Tibial nerve (tissue), 4 donors: ENCODE results near the gene SLC16A11.

ENCODE experiments used
- CTCF ChIP-seq, 5 experiments: fragments of 200-600 bp in 3 of 5; fragments of 450-650 bp in 2 of 5; sonication (generic) in 3 of 5; IDR thresholded peaks; one replicate each; pipeline ENCODE4 v1.5.1; 2016 to 2019; ENCODE audit warnings: antibody characterized with exemption in 5 of 5, mild to moderate bottlenecking in 3 of 5, moderate library complexity in 2 of 5
- EP300 ChIP-seq, 2 donors: sonication (generic); formaldehyde crosslinking; IDR thresholded peaks; one replicate each; pipeline ENCODE4 v1.6.1; 2017; ENCODE audit warnings: antibody characterized with exemption in 2 of 2, mild to moderate bottlenecking in 1 of 2
- POLR2A ChIP-seq, 2 donors: fragments of 450-650 bp; IDR thresholded peaks; one replicate each; pipeline ENCODE4 v1.6.1; 2017; ENCODE audit warnings: antibody characterized with exemption in 2 of 2, mild to moderate bottlenecking in 2 of 2, moderate library complexity in 2 of 2

GRCh38 chr17:7072406-7072805 lies 28.5 kb upstream of the SLC16A11 start:
- TF ChIP-seq CTCF (IDR thresholded peaks at IDR 0.05) (no peak), POLR2A (IDR thresholded peaks at IDR 0.05) (no peak), EP300 (IDR thresholded peaks at IDR 0.05) (no peak)
